Esophagus (tissue), 2 donors: ENCODE data around the gene GADD45A. TPM values are rescaled to one million over a fixed set of nuclear protein-coding genes. Genes with fewer than 3 reads are reported as not detected.
A peak's percentile ranks its signal among the peaks of the same experiment; 100 is the strongest.

Source experiments
- H3K27ac ChIP-seq, 2 donors: one replicate each; pipeline ENCODE4 v1.5.1; 2013; ENCODE audit warnings: low read depth in 2 of 2, mild to moderate bottlenecking in 2 of 2, inconsistent platforms in 1 of 2, low read length in 1 of 2, moderate library complexity in 1 of 2
- H3K27me3 ChIP-seq, 2 donors: one replicate each; pipeline ENCODE4 v1.6.1; 2013; ENCODE audit warnings: low read length in 2 of 2, control low read depth in 1 of 2, mild to moderate bottlenecking in 1 of 2; ENCODE audit not compliant: insufficient read depth in 2 of 2, control insufficient read depth in 1 of 2
- H3K36me3 ChIP-seq, 2 donors: one replicate each; pipeline ENCODE4 v1.6.1; 2013; ENCODE audit warnings: low read length in 1 of 2; ENCODE audit not compliant: control insufficient read depth in 2 of 2, insufficient read depth in 2 of 2
- H3K4me1 ChIP-seq, 2 donors: one replicate each; pipeline ENCODE4 v1.6.1; 2013; ENCODE audit warnings: low read length in 1 of 2; ENCODE audit not compliant: control insufficient read depth in 2 of 2, insufficient read depth in 2 of 2
- H3K4me3 ChIP-seq, 2 donors: one replicate each; pipeline ENCODE4 v1.5.1; 2013; ENCODE audit warnings: low read length in 2 of 2, mild to moderate bottlenecking in 2 of 2, low read depth in 1 of 2, moderate library complexity in 1 of 2
- H3K9me3 ChIP-seq, 2 donors: one replicate each; pipeline ENCODE4 v1.6.1; 2013; ENCODE audit warnings: mild to moderate bottlenecking in 2 of 2, low read depth in 1 of 2, low read length in 1 of 2, moderate library complexity in 1 of 2; ENCODE audit not compliant: control insufficient read depth in 2 of 2, insufficient read depth in 1 of 2
- WGBS, 2 donors: extraction: QIAGEN DNeasy Blood & Tissue Kit; methylation state at CpG; one replicate each; pipeline ENCODE4 v1.1.7; 2013; 5-methylcytosine and 5-hydroxymethylcytosine counted together
- polyA plus RNA-seq, 2 donors: library from polyadenylated mRNA; stranded (reverse); fragments of 200-250 nt; gene quantifications; one replicate each; pipeline ENCODE4 v1.2.3, GENCODE V29; 2013
- donor health status: healthy with polysubstance abuse.
- donor health status: Bipolar disorder and iron deficiency.

GADD45A gene
- polyA plus RNA-seq, 2 donors: 32.7 to 56.7 TPM

DNA sequence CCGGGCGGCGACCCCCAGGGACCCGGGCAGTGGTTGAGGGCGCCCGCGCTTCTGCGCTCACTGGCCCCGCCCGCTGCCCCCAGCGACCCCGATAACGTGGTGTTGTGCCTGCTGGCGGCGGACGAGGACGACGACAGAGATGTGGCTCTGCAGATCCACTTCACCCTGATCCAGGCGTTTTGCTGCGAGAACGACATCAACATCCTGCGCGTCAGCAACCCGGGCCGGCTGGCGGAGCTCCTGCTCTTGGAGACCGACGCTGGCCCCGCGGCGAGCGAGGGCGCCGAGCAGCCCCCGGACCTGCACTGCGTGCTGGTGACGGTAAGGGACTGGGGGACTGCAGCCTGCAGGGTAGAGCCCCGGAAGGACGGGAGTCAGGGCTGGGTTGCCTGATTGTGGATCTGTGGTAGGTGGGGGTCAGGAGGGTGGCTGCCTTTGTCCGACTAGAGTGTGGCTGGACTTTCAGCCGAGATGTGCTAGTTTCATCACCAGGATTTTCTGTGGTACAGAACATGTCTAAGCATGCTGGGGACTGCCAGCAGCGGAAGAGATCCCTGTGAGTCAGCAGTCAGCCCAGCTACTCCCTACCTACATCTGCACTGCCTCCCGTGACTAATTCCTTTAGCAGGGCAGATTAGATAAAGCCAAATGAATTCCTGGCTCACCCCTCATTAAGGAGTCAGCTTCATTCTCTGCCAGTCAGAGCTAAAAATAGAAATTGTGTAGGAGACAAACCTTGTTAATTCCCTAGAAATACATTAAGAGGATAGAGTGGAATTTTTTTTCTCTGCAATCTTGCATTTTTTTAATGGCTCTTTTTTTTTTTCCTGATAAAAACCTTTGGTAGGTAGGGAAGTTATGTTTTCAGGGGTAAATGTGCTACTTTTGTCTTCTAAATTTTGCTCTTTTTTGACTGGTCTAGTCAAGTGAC lies 1.5 kb downstream of the GADD45A start:
- no peaks in the 10 kb centered on the region for H3K27me3 ChIP-seq
- WGBS, 2 donors: 0% methylated on average over 43 of the region's 43 CpGs
- H3K36me3 ChIP-seq: peaks cover 0 to 4% of the 10 kb centered on the region in 2 donors
- H3K9me3 ChIP-seq: no peaks in the 10 kb centered on the region
- peak overlapping the region; percentile 90 to 100 for H3K4me3 ChIP-seq
- peak overlapping the region; percentile 99 to 100 for H3K27ac ChIP-seq
- no peaks in the 10 kb centered on the region for H3K4me1 ChIP-seq

DNA sequence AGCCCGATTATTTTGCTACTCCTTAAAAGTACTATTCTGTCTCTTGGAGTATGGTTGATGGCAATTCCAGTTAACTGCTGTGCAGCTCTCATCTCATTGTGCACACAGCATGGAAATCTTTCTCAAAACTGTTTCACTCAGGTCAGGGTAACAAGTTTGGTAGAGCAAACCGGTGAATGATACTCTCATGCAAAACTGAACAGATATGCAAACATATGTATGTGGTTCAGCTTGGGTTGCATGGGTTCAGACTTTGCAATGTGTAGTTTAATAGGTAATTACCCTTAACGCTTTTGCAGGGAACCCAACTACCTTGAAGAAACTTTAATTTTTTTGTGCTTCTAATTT lies 2.2 kb downstream of the GADD45A start:
- H3K4me1 ChIP-seq: no peaks in the 10 kb centered on the region
- H3K27ac ChIP-seq: peak overlapping the region in 1 of 2 donors; percentile 40
- H3K27me3 ChIP-seq: no peaks in the 10 kb centered on the region
- no peaks in the 10 kb centered on the region for H3K9me3 ChIP-seq
- H3K36me3 ChIP-seq: peaks cover 0 to 4% of the 10 kb centered on the region in 2 donors
- WGBS, 2 donors: 40 to 54% methylated on average over 3 of the region's 3 CpGs
- H3K4me3 ChIP-seq: peak overlapping the region in 1 of 2 donors; percentile 90

DNA sequence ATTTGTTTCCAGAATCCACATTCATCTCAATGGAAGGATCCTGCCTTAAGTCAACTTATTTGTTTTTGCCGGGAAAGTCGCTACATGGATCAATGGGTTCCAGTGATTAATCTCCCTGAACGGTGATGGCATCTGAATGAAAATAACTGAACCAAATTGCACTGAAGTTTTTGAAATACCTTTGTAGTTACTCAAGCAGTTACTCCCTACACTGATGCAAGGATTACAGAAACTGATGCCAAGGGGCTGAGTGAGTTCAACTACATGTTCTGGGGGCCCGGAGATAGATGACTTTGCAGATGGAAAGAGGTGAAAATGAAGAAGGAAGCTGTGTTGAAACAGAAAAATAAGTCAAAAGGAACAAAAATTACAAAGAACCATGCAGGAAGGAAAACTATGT lies 2.6 kb downstream of the GADD45A start:
- H3K4me1 ChIP-seq: no peaks in the 10 kb centered on the region
- 47 to 51% methylated on average over 4 of the region's 4 CpGs for WGBS, 2 donors
- no peaks in the 10 kb centered on the region for H3K27me3 ChIP-seq
- H3K27ac ChIP-seq: no peak overlapping the region
- H3K4me3 ChIP-seq: peak overlapping the region in 1 of 2 donors; percentile 90
- H3K36me3 ChIP-seq: peaks cover 0 to 4% of the 10 kb centered on the region in 2 donors
- no peaks in the 10 kb centered on the region for H3K9me3 ChIP-seq

DNA sequence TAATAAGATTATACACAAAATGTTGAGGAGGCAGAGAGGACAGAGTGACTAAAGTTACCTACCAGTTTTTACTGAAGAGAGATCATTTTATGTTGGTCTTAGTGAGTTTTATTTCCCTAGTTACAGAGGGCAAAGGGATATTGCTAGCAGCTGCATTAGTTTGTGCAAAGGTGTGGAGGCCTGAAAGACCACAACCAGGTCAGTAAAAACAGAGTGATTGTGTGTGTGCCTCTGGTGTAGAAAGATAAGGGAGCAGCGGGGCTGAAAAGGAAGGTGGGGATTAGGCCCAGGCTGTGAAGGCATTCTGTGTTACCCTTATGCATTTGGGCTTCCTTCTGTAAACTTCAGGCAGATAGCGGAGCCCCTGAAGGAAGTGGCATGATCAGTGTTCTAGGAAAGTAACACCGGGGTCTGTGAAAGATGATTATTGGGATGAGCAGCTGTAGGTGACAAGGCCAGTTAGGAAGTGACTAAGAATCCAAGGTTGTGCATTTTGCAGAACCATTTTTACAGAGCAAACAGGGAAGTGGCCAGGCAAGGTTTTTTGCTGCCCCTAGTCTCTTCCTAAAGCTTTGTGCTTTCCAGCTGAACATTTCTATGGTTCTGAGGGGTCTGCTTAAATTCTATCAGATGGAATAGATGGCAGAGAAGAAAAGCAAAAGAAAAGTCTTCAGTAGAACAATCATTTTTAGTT lies 3.7 kb downstream of the GADD45A start:
- Histone ChIP-seq H3K9me3 (no peaks in the 10 kb centered on the region), H3K36me3 (peaks cover 0 to 4% of the 10 kb centered on the region in 2 donors), H3K27me3 (no peaks in the 10 kb centered on the region), H3K4me3 (no peak overlapping the region), H3K4me1 (no peaks in the 10 kb centered on the region), H3K27ac (peak overlapping the region in 1 of 2 donors; percentile 9)
- 78 to 80% methylated on average over 3 of the region's 3 CpGs for WGBS, 2 donors

DNA sequence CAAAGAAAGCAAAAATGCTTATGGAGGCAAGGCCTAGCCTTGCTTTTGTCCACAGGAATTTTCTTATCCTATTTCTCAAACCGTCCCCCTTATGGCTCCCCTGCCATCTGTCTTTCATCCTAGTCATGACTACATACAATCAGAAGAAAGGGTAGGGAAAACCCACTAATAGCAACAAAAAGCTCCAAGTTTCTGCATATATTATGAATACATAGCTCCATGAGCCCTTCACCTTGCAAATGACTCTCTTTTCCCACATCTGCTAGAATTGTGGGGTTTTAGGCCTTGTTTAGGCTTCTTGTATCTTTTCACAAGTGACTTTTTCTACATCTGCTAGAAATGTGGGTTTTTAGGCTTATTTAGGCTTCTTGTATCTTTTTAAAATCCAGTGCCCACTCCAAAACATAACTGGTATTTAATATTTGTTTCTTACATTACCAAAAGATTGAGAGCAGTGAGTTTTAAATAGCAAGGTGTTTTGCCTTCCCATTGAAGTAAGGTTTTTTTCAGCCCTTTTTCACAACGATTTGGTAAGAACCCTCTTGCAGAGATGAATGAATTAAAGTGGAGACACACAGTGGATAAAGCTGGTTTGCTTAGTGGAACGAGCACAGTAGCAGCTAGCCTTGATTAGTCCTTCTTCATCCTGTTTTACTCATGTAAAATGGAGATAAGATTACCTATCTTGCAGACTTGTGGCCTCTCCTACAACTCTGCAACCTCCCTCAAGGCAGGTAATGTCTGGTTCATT lies 4.4 kb downstream of the GADD45A start:
- peaks cover 0 to 4% of the 10 kb centered on the region in 2 donors for H3K36me3 ChIP-seq
- H3K9me3 ChIP-seq: no peaks in the 10 kb centered on the region
- no peaks in the 10 kb centered on the region for H3K27me3 ChIP-seq
- H3K4me1 ChIP-seq: no peaks in the 10 kb centered on the region
- no peak overlapping the region for H3K27ac ChIP-seq
- WGBS, 2 donors: 72 to 73% methylated on average over 3 of the region's 3 CpGs
- H3K4me3 ChIP-seq: no peak overlapping the region

DNA sequence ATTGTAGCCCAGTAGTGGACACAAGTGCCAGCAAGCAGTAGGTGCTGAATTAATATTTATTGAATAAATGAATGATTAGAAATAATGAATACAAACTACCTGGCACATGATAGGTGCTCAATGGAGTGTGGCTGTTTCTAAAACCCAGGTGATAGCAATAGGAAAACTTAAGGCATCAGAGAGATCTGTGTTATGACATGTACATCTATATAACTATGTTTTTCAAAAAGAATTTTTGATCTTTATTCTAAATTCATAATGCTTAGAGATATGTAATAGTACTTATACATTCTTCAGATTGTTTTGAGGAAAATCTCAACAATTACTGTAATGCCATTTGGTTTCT lies 5.0 kb downstream of the GADD45A start:
- no peaks in the 10 kb centered on the region for H3K9me3 ChIP-seq
- peaks cover 0 to 4% of the 10 kb centered on the region in 2 donors for H3K36me3 ChIP-seq
- H3K4me3 ChIP-seq: no peak overlapping the region
- H3K4me1 ChIP-seq: no peaks in the 10 kb centered on the region
- H3K27me3 ChIP-seq: no peaks in the 10 kb centered on the region
- no peak overlapping the region for H3K27ac ChIP-seq

DNA sequence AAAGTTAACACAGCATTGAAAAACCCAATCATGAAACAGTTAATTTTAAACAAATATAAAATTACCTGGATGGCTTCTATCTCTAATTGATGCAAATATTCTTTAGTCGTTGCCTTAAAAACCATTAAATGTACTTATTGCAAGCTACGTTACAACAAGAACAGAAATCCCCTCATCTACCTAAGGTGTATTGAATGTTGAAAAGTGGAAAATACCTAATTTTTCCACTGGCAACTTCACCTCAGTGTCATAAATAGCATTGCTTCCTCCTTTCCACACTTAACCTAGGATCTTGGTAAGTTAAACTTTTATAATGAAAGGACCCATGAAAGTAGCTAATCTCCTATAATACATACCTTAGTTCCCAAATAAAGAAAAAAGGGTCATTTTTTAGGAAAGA lies 5.4 kb downstream of the GADD45A start:
- Histone ChIP-seq H3K9me3 (no peaks in the 10 kb centered on the region), H3K36me3 (peaks cover 0 to 4% of the 10 kb centered on the region in 2 donors), H3K27me3 (no peaks in the 10 kb centered on the region), H3K4me3 (no peak overlapping the region), H3K27ac (no peak overlapping the region), H3K4me1 (no peaks in the 10 kb centered on the region)
- WGBS, 2 donors: 79 to 81% methylated on average over 2 of the region's 2 CpGs

DNA sequence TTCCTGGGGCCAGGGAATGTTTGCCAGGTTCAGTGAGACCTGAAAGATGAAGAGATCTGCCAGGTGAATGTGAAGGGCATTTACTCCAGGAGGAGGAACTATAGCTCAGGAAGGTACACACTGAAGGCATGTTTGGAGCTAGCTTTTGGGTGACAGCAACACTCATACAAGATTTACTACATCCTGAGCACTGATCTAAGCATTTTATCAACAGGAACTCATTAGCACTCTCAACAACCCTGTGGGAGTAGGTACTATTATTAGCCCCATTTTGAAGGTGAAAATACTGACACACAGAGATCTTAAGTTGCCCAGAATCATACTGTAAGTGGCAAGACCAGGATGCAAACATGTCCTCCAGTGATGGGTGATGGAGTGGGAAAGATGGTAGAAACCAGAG lies 6.7 kb downstream of the GADD45A start:
- peaks cover 0 to 4% of the 10 kb centered on the region in 2 donors for H3K36me3 ChIP-seq
- H3K4me3 ChIP-seq: no peak overlapping the region
- H3K27me3 ChIP-seq: no peaks in the 10 kb centered on the region
- H3K4me1 ChIP-seq: no peaks in the 10 kb centered on the region
- H3K27ac ChIP-seq: no peak overlapping the region
- no peaks in the 10 kb centered on the region for H3K9me3 ChIP-seq

DNA sequence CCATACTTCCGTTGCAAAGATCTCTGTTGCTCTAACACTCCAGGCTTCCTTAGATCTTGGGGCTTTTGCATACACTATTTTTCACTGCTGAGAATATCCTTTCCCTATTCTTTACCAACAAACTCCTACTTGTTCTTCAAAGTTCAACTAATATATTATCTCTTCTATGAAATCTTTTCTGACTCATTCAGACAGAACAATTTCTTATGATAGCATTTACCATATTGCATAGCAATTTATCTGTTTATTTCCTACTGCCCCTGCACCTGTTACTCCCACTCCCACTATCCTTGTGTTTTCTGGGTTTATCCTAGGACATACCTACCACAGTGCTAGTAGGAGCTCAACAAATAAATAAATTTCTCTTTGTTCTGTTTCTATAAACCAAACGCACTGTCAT lies 11.0 kb downstream of the GADD45A start:
- Histone ChIP-seq H3K4me1 (no peaks in the 10 kb centered on the region), H3K9me3 (no peaks in the 10 kb centered on the region), H3K4me3 (no peak overlapping the region), H3K27ac (no peak overlapping the region), H3K36me3 (peaks cover 0 to 3% of the 10 kb centered on the region in 2 donors), H3K27me3 (no peaks in the 10 kb centered on the region)
- 85 to 91% methylated on average over 2 of the region's 2 CpGs for WGBS, 2 donors
